Thyroid gland (tissue), 4 donors: ENCODE data around the gene DENND1B. TPM values are rescaled to one million over a fixed set of nuclear protein-coding genes. Genes with fewer than 3 reads are reported as not detected.

Source experiments
- DNase-seq, 2 donors: peaks; one replicate each; pipeline ENCODE4 v3.0.0-alpha.2; 2019
- H3K27ac ChIP-seq, 3 donors: fragments of 200-600 bp; sonication (generic); 1 replicate in 2 of 3; 2 replicates in 1 of 3; pipeline ENCODE4 v1.5.1; 2016 to 2019; ENCODE audit warnings: mild to moderate bottlenecking in 1 of 3, moderate library complexity in 1 of 3
- H3K27me3 ChIP-seq: fragments of 200-600 bp; sonication (generic); one replicate; pipeline ENCODE4 v1.5.1; 2019
- H3K36me3 ChIP-seq, 2 donors: fragments of 200-600 bp; sonication (generic); one replicate each; pipeline ENCODE4 v1.5.1; 2016 to 2019
- H3K4me1 ChIP-seq, 2 donors: fragments of 200-600 bp; sonication (generic); one replicate each; pipeline ENCODE4 v1.5.1; 2017 to 2019
- H3K4me3 ChIP-seq, 3 donors: fragments of 200-600 bp; sonication (generic); replicated peaks in 1 of 3; 1 replicate in 2 of 3; 2 replicates in 1 of 3; pipeline ENCODE4 v1.5.1; 2016; ENCODE audit warnings: mild to moderate bottlenecking in 1 of 3
- H3K9me3 ChIP-seq: fragments of 200-600 bp; sonication (generic); one replicate; pipeline ENCODE4 v1.5.1; 2017
- POLR2A ChIP-seq, 2 donors: fragments of 450-650 bp; IDR thresholded peaks; one replicate each; pipeline ENCODE4 v1.6.1; 2017; ENCODE audit warnings: antibody characterized with exemption in 2 of 2, mild to moderate bottlenecking in 2 of 2, moderate library complexity in 1 of 2
- WGBS, 2 donors: methylation state at CpG; one replicate each; pipeline ENCODE4 v1.1.5; 2017; 5-methylcytosine and 5-hydroxymethylcytosine counted together
- intact Hi-C: fragments of 100-400 bp; cut with DNase I; formaldehyde crosslinking; loops from one replicate; pipeline ENCODE4 v1.15.1; 2023
- total RNA-seq, 4 donors: library from RNA; depleted of rRNA; stranded (reverse); fragments of >200 nt; gene quantifications; one replicate each; pipeline ENCODE4 v1.2.3, GENCODE V29; 2016
- TF ChIP-seq, protein P1 (sequence below), 6 experiments: fragments of 200-600 bp in 3 of 6; fragments of 450-650 bp in 3 of 6; sonication (generic) in 3 of 6; IDR thresholded peaks; one replicate each; pipeline ENCODE4 v1.5.1; 2016 to 2019; ENCODE audit warnings: antibody characterized with exemption in 6 of 6, mild to moderate bottlenecking in 2 of 6, inconsistent platforms in 1 of 6, moderate library complexity in 1 of 6

DENND1B gene, protein sequence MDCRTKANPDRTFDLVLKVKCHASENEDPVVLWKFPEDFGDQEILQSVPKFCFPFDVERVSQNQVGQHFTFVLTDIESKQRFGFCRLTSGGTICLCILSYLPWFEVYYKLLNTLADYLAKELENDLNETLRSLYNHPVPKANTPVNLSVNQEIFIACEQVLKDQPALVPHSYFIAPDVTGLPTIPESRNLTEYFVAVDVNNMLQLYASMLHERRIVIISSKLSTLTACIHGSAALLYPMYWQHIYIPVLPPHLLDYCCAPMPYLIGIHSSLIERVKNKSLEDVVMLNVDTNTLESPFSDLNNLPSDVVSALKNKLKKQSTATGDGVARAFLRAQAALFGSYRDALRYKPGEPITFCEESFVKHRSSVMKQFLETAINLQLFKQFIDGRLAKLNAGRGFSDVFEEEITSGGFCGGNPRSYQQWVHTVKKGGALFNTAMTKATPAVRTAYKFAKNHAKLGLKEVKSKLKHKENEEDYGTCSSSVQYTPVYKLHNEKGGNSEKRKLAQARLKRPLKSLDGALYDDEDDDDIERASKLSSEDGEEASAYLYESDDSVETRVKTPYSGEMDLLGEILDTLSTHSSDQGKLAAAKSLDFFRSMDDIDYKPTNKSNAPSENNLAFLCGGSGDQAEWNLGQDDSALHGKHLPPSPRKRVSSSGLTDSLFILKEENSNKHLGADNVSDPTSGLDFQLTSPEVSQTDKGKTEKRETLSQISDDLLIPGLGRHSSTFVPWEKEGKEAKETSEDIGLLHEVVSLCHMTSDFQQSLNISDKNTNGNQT
- total RNA-seq, result 10 to 100 TPM; 17.5 to 32.3 (median 27.8) TPM

DNA sequence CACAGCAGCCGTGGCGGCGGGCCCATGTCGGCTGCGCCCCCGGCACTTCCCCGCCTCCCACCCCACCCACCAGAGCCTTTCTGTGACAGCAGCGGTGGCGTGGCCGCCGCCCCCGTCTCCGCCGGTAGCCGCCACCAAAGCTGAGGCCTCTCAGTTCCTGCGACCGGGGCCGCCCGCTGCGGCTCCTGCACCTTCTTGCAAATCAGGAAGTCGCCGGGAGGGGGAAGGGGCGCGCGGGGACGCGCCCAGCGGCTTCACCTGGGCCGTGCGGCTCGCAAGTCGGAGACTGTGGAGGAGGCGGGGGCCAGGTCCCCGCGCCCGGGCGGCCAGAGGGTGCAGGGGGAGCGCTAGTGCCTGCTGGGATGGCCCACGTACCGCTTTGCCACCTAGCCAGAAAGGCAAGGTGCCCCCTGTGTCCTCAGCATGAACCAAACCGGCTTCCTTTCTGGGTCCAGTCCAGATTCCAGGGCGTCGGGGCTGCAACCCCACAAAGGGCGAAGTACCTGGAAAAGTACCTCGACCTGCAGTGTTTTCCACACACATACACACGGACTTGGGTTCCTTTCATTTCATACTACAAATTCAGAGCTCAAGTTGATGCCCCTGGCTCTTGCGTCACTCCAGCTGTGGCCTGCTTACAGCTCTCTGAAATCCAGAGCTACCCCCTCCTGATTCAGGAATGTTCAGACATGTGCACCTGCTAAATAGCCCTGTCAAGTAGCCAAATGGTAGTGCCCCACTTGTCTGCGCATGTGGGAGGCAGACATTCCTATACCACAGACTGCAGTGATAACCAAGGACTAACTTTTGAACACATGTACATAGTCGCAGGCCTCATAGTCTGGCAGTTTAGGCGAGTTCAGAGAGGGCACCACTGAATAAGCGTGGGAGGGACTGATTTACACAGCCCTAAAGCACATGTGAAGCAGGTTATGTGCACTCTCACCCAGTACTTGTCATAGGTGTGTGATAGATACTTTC lies at the start of gene DENND1B:
TSS of gene DENND1B (minus strand) at position 199 of the 981 bp plus-strand sequence. CDS start 325 bp downstream, outside the sequence.
- H3K27ac ChIP-seq, result peak within 1 kb of the TSS; percentile 84 to 94 (median 92)
- intact Hi-C loops, result no loop called here
- no peaks in the 10 kb centered on the region for H3K36me3 ChIP-seq
- peak within 1 kb of the TSS; percentile 45 to 69 (median 49) for H3K4me3 ChIP-seq
- DNase-seq, result peak; percentile 90 to 92
- H3K9me3 ChIP-seq, result no peaks in the 10 kb centered on the region
- WGBS, 2 donors, result 19 to 20% methylated on average over 14 to 16 of the region's 51 CpGs
- H3K27me3 ChIP-seq, result no peaks in the 10 kb centered on the region
- peaks cover 9 to 12% of the 10 kb centered on the region in 2 donors for H3K4me1 ChIP-seq
- TF ChIP-seq, protein P1, sequence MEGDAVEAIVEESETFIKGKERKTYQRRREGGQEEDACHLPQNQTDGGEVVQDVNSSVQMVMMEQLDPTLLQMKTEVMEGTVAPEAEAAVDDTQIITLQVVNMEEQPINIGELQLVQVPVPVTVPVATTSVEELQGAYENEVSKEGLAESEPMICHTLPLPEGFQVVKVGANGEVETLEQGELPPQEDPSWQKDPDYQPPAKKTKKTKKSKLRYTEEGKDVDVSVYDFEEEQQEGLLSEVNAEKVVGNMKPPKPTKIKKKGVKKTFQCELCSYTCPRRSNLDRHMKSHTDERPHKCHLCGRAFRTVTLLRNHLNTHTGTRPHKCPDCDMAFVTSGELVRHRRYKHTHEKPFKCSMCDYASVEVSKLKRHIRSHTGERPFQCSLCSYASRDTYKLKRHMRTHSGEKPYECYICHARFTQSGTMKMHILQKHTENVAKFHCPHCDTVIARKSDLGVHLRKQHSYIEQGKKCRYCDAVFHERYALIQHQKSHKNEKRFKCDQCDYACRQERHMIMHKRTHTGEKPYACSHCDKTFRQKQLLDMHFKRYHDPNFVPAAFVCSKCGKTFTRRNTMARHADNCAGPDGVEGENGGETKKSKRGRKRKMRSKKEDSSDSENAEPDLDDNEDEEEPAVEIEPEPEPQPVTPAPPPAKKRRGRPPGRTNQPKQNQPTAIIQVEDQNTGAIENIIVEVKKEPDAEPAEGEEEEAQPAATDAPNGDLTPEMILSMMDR (IDR thresholded peaks at IDR 0.05), result no peak
- peak in 1 of 2 donors; percentile 73 for TF ChIP-seq POLR2A (IDR thresholded peaks at IDR 0.05)

DNA sequence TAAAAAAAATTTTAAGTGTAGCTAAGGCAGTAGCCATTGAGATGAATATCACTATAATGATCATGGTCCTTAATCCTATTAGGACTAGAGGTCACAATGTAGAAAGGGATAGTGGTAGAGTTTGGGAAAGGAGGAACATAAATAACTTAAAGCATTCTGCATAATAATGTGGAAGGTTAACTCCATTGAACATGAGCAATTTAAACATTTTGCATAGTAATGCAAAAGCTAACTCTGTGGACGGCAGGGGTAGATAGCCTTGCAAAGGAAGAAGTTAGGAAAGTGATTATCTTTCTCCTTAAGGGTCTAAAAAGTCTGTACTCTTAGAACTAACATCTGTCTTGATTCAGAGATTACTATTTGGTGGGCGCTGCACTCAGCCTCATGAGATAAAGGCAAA lies 39.0 kb upstream of the DENND1B start:
- H3K27ac ChIP-seq, result no peak overlapping the region
- intact Hi-C loops, result no loop called here
- no peaks in the 10 kb centered on the region for H3K27me3 ChIP-seq
- 74 to 86% methylated on average over 2 of the region's 2 CpGs for WGBS, 2 donors
- no peaks in the 10 kb centered on the region for H3K4me1 ChIP-seq
- H3K4me3 ChIP-seq, result no peak overlapping the region
- H3K36me3 ChIP-seq, result no peaks in the 10 kb centered on the region
- DNase-seq, result no peak
- no peak for TF ChIP-seq POLR2A (IDR thresholded peaks at IDR 0.05)
- TF ChIP-seq, protein P1 (IDR thresholded peaks at IDR 0.05), result no peak
- no peaks in the 10 kb centered on the region for H3K9me3 ChIP-seq

DNA sequence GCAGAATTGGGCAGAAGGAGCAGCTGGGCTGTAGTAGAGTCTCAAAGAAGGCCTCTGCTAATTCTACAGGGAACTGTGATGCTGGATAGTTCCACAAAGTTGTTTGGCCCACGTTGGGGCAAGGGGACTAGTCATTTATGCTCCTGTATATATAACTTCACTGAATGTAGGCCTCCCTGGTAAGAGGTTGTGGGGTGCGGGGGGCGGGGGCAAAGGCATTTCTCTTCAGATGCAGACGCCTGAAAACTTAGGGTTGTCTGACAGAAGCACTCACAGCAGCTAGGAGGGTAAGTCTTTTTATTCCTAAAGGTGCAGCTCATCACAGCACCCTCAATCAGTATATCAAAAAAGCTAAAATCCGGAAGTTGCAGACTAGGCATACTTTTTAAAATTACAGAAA lies 38.5 kb upstream of the DENND1B start:
- Histone ChIP-seq H3K4me3 (no peak overlapping the region), H3K27me3 (no peaks in the 10 kb centered on the region), H3K4me1 (no peaks in the 10 kb centered on the region), H3K36me3 (no peaks in the 10 kb centered on the region), H3K9me3 (no peaks in the 10 kb centered on the region), H3K27ac (no peak overlapping the region)
- intact Hi-C loops, result no loop called here
- 54 to 55% methylated on average over 5 of the region's 5 CpGs for WGBS, 2 donors
- DNase-seq, result no peak
- TF ChIP-seq, protein P1 (IDR thresholded peaks at IDR 0.05), result no peak
- TF ChIP-seq POLR2A (IDR thresholded peaks at IDR 0.05), result no peak

DNA sequence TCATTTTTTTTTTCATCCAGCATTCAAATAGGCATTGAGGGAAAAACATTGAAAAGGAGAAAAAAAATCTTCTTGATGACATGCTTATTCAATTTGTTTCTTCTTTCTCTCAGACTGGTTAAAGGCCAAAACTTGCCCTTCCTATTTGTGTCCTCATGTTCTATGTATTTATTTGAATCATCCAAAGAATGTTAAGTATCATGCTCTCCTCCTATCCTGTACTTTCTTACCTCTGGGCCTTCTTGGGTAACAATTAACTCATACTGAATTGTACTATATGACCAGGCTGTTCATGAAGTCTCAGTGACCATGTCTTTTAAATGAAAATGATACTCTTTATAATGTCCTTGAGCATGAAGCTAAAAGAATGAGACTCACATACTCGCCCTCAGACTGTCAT lies 36.5 kb upstream of the DENND1B start:
- Histone ChIP-seq H3K4me3 (no peak overlapping the region), H3K9me3 (no peaks in the 10 kb centered on the region), H3K27me3 (no peaks in the 10 kb centered on the region), H3K36me3 (no peaks in the 10 kb centered on the region), H3K4me1 (peaks cover 0 to 2% of the 10 kb centered on the region in 2 donors), H3K27ac (no peak overlapping the region)
- intact Hi-C loops, result no loop called here
- no peak for DNase-seq
- WGBS, 2 donors, result 38 to 81% methylated on average over 1 of the region's 1 CpG
- no peak for TF ChIP-seq POLR2A (IDR thresholded peaks at IDR 0.05)
- TF ChIP-seq, protein P1 (IDR thresholded peaks at IDR 0.05), result no peak
